K562 (cell line): ENCODE data around the gene PITRM1. TPM values are rescaled to one million over a fixed set of nuclear protein-coding genes. Genes with fewer than 3 reads are reported as not detected.
A peak's percentile ranks its signal among the peaks of the same experiment; 100 is the strongest.

Source experiments
- ASH1L ChIP-seq: fragments of 450-650 bp; IDR thresholded peaks from 2 replicates; pipeline ENCODE4 v1.6.1; 2018; ENCODE audit warnings: borderline replicate concordance, mild to moderate bottlenecking, low read depth; ENCODE audit not compliant: partially characterized antibody
- ATF7 ChIP-seq: fragments of 450-650 bp; IDR thresholded peaks from 2 replicates; pipeline ENCODE4 v1.7.1; 2014; ENCODE audit warnings: mild to moderate bottlenecking, moderate library complexity
- CREB1 ChIP-seq, 2 experiments: sonication (generic) in 1 of 2; formaldehyde crosslinking in 1 of 2; IDR thresholded peaks; 2 replicates each; pipeline versions ENCODE4 v1.6.1 to v1.8.0; 2012 to 2022; ENCODE audit warnings: inconsistent platforms in 1 of 2, mild to moderate bottlenecking in 1 of 2, missing genetic modification reagents in 1 of 2, moderate library complexity in 1 of 2
- GMEB1 ChIP-seq: fragments of 250-450 bp; sonication (Bioruptor Pico); IDR thresholded peaks from 2 replicates; pipeline ENCODE4 v1.4.0; 2020; ENCODE audit warnings: mild to moderate bottlenecking
- HCFC1 ChIP-seq: IDR thresholded peaks from 2 replicates; pipeline ENCODE4 v1.6.1; 2012; ENCODE audit warnings: low read depth, low read length, improper control_type of control experiment
- MBD2 ChIP-seq: sonication (generic); IDR thresholded peaks from 2 replicates; pipeline ENCODE4 v1.6.1; 2016; ENCODE audit warnings: low read depth, borderline replicate concordance
- MTA3 ChIP-seq: fragments of 450-650 bp; formaldehyde crosslinking; IDR thresholded peaks from 2 replicates; pipeline ENCODE4 v1.6.1; 2017; ENCODE audit warnings: mild to moderate bottlenecking, borderline replicate concordance
- NRF1 ChIP-seq, 2 experiments: fragments of 450-650 bp; IDR thresholded peaks in 1 of 2; conservative IDR thresholded peaks in 1 of 2; 2 replicates each; pipeline ENCODE4 v1.6.1; 2014; ENCODE audit warnings: mild to moderate bottlenecking in 2 of 2
- PRMT5 ChIP-seq: sonication (generic); formaldehyde crosslinking; IDR thresholded peaks from 2 replicates; pipeline ENCODE4 v1.5.0; 2020; ENCODE audit warnings: missing genetic modification reagents
- SIN3A ChIP-seq, 2 experiments: fragments of 150-350 bp in 1 of 2; IDR thresholded peaks; 2 replicates each; pipeline ENCODE4 v1.6.1; 2011 to 2016; ENCODE audit warnings: borderline replicate concordance in 2 of 2, low read depth in 2 of 2, low read length in 2 of 2, mild to moderate bottlenecking in 2 of 2, moderate library complexity in 2 of 2; ENCODE audit not compliant: control insufficient read depth in 1 of 2
- SP2 ChIP-seq: IDR thresholded peaks from 2 replicates; pipeline ENCODE4 v1.6.1; 2011; ENCODE audit warnings: mild to moderate bottlenecking, low read depth, low read length, moderate library complexity; ENCODE audit not compliant: poor library complexity, severe bottlenecking; ENCODE audit errors: extremely low read depth
- SPI1 ChIP-seq: IDR thresholded peaks from 2 replicates; pipeline ENCODE4 v1.6.1; 2011; ENCODE audit warnings: low read depth, low read length, control low read depth, borderline replicate concordance
- SUPT5H ChIP-seq: fragments of 450-650 bp; IDR thresholded peaks from 2 replicates; pipeline ENCODE4 v1.6.1; 2016
- U2AF1 ChIP-seq: fragments of 200-400 bp; formaldehyde crosslinking; optimal IDR thresholded peaks from 2 replicates; pipeline ENCODE3; 2017; ENCODE audit warnings: mild to moderate bottlenecking, low read depth, low read length, moderate library complexity
- UBTF ChIP-seq, 2 experiments: IDR thresholded peaks; 2 replicates each; pipeline ENCODE4 v1.6.1; 2012; ENCODE audit warnings: improper control_type of control experiment in 2 of 2, low read depth in 2 of 2, low read length in 2 of 2, borderline replicate concordance in 1 of 2
- YBX1 ChIP-seq: fragments of 450-650 bp; IDR thresholded peaks from 2 replicates; pipeline ENCODE4 v1.7.1; 2016; ENCODE audit warnings: mild to moderate bottlenecking
- ZBTB12 ChIP-seq: fragments of 250-450 bp; sonication (Bioruptor Pico); IDR thresholded peaks from 2 replicates; pipeline ENCODE4 v1.4.0; 2020
- ZBTB33 ChIP-seq: sonication (generic); formaldehyde crosslinking; IDR thresholded peaks from 2 replicates; pipeline ENCODE4 v1.8.1; 2023; ENCODE audit warnings: mild to moderate bottlenecking, missing genetic modification reagents
- ZNF224 ChIP-seq: sonication (generic); formaldehyde crosslinking; IDR thresholded peaks from 2 replicates; pipeline ENCODE4 v1.8.0; 2022; ENCODE audit warnings: mild to moderate bottlenecking, missing genetic modification reagents
- ZNF384 ChIP-seq: IDR thresholded peaks from 2 replicates; pipeline ENCODE4 v1.6.1; 2012; ENCODE audit warnings: low read depth, low read length, improper control_type of control experiment
- polyA plus RNA-seq, 8 experiments: library from polyadenylated mRNA; depleted of rRNA in 4 of 8; stranded (reverse) in 5 of 8; unstranded in 3 of 8; fragments of >200 nt; fragmentation: Nextera tagmentation in 2 of 8; fragmentation: Illumina TruSeq in 1 of 8; extraction: Ambion mirVana in 2 of 8; extraction: Trizol in 1 of 8; gene quantifications; 2 replicates each; pipeline versions ENCODE4 v1.2.1 to v1.2.3, GENCODE V29; 2011 to 2014; ENCODE audit warnings: inconsistent platforms in 1 of 8, missing spikeins in 1 of 8
- total RNA-seq, 7 experiments: library from RNA; depleted of rRNA in 6 of 7; stranded (reverse); fragments of >200 nt in 6 of 7; fragmentation: Illumina TruSeq in 2 of 7; extraction: Trizol in 2 of 7; gene quantifications; 2 replicates each; pipeline versions ENCODE4 v1.2.1 to v1.2.3, GENCODE V29; 2011 to 2021; ENCODE audit warnings: low replicate concordance in 1 of 7

The PITRM1 gene
- total and polyA plus RNA-seq, 9 of the 15 experiments (the other 6 are each of a cell fraction or from before 2014, with no cell fraction given): 21.1 to 70.4 (median 39.7) TPM

GRCh38 chr10:3172446-3173170, at the start of gene PITRM1 (continued):
- TF ChIP-seq ZBTB12 (peak; percentile 44; the same call in 1 of the 2 replicates), HCFC1 (peak; percentile 23; the same call in 1 of the 2 replicates), ZNF224 (CRISPR knock-in tag) (0 out of 2 replicates have a peak, but pooled peaks have one; percentile 52), ASH1L (peak; percentile 33), PRMT5 (no peak), UBTF (IDR thresholded peaks at IDR 0.05; ENCODE audit: borderline replicate concordance in 1 of 2, low read depth in 2 of 2, low read length in 2 of 2) (peak; percentile 68 to 83; a peak in 3 of 4 replicates), ZBTB33 (CRISPR knock-in tag) (0 out of 2 replicates have a peak, but pooled peaks have one; percentile 13), MTA3 (peak; percentile 86), NRF1 (conservative IDR thresholded peaks at IDR 0.05 in 1 of 2, IDR thresholded peaks at IDR 0.05 in 1 of 2) (peak; percentile 92 to 93), CREB1 (IDR thresholded peaks at IDR 0.05) (peak; percentile 44; the same call in 1 of the 2 replicates), CREB1 (CRISPR knock-in tag; IDR thresholded peaks at IDR 0.05) (peak; percentile 78), ZNF384 (no peak), SUPT5H (peak; percentile 93), ATF7 (peak; percentile 70; the same call in 1 of the 2 replicates), SIN3A (IDR thresholded peaks at IDR 0.05; ENCODE audit: borderline replicate concordance in 2 of 2, control insufficient read depth in 1 of 2, low read depth in 2 of 2, low read length in 2 of 2) (peak; percentile 65 to 70; a peak in 1 of 4 replicates), SPI1 (peak; percentile 85), MBD2 (peak; percentile 90), SP2 (peak; percentile 56), GMEB1 (CRISPR knock-in tag) (peak; percentile 88), U2AF1 (peak; percentile 35), YBX1 (no peak)
